ENCODE measurements around the gene TRMT61A.

Gene TRMT61A

DNA sequence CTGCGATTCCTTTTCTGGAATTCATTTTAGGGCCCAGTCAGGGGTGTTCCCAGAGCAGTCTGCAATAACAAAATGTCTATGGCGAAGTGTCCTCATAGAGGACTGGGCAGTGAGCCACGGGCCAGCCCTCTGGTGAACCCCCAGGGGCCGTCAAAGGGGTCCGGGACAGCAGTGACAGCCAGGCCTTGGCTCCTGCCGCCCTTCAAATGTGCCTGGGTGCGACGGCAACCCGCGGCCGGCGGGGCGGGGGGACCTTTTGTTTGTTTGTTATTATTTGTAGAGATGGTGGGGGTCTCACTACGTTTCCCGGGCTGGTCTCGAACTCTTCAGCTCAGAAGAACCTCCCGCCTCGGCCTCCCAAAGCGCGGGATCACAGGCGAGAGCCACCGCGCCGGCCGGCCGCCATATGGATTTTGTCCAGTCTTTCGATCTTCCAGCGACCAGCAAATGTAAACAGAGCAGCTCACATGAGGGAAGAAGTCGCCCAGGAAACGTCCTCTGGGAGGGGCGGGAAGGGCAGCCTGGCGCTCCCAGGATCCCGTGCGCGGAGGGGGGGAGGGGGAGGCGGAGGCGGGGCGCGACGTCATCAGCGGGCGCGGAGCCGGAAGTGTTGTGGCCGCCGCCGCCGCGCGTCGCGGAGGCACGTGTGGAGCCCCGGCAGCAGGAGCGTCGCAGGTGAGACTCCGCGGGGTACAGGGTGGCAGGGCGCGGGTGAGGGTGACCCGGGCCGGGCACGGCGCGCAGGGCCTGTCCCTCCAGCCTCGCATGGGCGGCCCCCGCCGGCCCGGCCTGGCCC, at the start of gene TRMT61A:
TRMT61A (plus strand) TSS at position 610 of the 796 bp plus-strand sequence. CDS start 783 bp downstream, outside the sequence.
- DNase-seq, result peak; percentile 90

DNA sequence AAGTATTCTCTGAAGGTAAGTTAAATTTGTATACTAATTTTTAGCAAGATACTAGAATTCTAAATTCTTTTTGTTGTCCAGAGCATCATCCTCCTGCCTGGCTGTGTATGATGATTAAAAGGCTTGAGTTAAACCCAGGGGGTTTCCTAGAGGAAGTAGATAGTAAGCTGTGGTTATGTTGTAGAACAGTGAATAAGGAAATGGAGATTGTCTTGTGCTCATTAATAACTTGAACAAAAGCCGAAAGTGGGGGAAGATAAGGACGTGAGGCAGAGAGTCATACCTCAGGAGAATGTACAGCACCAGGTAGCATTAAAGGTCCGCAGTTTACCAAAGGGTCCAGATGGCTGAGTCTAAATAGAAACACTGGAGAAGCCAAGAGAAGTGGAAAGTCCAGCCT, 48.4 kb upstream of the TRMT61A start:
- DNase-seq, result no peak

DNA sequence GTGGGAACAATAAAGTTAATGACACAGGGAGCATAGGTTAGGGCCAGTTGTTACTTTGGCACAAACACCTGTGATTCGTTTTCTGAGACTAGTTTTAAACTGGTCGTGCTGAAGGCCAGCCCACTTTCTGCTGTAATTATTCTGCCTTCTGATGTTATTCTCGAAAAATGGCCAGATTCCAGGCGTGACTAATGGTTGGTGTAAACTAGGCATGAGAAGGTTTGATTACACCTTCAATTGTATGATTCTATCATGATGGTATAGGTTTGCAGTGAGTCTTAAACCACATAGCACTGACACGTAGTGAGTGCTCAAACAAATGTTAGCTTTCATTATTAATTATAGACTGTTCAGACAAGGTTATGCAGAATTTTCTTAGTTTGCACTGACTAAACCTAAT, 45.4 kb upstream of the TRMT61A start:
- DNase-seq, result no peak

DNA sequence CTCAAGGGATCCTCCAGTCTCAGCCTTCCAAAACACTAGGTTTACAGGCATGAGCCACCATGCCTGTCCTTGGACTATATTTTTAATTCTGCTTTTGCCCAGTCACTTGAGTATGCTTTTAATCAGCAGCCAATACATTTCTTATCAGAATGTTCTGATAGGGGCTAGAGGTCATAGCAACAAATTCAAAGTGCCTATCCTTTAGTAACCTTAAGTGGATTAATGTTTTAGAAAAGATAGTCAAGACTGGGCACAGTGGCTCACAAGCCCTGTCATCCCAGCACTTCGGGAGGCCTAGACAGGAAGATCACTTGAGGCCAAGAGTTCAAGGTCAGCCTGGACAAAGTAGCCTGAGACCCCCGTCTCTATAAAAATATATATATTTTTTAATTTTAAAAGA, 43.5 kb upstream of the TRMT61A start:
- no peak for DNase-seq

DNA sequence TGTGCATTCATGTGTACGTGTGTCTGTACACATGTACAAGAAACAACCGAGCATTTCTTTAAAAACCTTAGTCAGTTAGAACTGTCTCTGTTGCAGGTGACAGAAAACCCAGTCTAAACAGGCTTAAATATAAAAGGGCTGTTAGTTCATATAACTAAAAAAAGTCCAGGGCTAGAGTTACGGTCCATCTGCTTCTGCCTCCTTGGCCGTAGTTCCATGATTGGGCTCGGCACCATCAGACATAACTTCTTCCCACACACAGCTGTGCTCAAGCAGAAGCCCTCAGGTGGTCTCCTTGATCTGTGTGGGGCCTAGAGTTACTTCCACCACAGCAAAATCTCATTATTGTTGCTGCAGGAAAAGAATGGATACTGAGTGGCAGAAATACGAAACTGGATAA, 40.9 kb upstream of the TRMT61A start:
- no peak for DNase-seq

DNA sequence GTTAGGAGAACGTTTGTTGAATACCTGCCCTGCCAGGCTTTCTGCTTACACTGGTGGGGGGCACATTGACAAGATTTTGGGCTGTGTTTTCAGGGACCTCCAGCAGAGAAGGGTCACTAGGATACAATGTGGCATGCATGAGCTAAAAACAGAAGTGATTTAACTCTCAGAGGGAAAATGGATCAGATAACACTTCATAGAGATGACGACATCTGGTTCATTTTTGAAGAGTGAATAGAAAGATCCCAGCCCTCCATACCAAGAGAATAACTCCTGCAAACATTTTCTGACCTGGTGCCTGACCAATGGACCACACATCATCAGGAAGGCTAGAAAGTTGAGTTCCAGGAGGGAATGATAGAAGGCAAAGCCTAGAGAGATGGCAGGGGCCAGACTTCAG, 40.0 kb upstream of the TRMT61A start:
- DNase-seq, result no peak

DNA sequence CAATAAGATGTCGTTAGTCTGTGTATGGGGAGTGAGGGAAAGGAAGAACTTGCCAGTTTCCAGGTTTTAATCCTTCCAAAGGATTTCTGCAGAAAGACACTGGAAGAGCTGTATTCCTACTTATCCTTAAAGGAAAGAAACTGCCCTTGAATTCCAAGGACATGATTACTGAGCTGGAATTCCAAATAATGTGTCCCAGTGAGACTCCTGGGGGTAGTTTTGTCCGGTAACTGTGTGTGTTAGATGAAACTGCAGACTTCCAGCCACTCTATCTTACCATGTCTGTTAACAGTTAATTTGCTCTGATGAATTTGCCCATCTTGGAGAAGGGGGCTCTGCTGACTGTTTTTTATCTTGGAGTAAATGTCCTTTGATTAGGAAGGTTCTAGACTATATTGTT, 39.4 kb upstream of the TRMT61A start:
- no peak for DNase-seq

DNA sequence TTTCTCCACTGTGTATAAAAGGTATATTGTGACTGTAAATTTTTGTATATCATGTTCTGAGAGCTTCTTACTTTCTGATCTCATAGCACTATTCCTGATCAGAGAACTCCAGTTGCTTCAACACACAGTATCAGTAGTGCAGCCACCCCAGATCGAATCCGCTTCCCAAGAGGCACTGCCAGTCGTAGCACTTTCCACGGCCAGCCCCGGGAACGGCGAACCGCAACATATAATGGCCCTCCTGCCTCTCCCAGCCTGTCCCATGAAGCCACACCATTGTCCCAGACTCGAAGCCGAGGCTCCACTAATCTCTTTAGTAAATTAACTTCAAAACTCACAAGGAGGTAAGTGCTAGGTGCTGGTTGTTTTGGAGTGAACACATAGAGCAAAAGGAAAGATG, 37.3 kb upstream of the TRMT61A start:
- no peak for DNase-seq

DNA sequence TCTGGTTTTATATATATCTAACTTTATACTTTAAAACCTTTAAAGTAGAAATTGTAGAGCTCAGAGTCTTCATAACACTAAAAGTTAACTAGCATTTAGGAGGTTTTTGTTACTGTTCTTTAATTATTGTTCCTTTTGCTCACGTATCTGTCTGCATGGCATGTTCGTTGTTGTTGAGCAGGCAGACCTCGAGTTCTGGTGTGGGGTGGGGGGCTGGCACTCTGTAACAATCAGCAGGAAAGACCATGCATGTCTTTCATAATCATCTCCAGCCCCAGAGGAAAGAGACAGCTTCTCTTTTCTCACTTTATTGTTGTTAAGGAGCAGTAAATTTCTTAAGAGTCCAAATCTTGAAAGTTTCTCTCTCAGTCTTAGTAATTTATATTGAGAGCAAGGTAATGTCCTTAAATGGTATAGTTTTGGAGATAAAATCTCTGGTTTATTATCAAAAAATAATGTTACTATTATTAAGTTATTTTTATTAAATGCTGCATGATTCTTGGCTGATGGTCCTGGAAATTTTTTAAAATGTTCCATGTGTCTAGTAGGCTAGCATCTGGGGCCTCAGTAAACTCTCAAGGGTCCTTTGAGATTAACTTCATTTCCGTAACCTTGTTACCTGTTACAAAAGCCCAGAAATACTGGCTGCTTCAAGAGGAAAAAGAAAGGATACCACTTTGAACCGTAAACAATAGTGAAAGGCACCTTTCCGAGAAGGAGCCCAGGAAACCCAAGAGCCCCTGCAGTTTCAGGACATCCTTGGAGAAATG, 36.7 kb upstream of the TRMT61A start:
- no peak for DNase-seq

DNA sequence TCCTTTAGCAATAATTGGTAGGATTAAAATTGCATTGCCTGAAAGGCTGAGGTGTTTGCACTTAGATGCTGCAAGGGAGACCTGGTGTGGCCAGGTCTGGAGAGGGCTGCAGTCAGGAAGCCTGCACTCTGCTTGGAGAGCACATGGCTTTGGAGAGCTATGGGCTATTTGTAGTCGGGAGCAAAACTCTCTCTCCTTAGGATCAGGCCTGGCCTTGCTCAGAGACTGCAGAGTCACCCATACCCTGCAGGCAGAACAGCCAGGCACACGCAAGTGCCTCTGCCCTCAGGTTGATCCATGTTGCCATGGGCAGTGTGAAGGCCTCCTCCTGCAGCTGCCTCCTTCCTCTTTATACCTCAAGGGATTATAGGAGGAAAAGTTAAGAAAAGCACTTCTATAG, 33.1 kb upstream of the TRMT61A start:
- DNase-seq, result no peak

DNA sequence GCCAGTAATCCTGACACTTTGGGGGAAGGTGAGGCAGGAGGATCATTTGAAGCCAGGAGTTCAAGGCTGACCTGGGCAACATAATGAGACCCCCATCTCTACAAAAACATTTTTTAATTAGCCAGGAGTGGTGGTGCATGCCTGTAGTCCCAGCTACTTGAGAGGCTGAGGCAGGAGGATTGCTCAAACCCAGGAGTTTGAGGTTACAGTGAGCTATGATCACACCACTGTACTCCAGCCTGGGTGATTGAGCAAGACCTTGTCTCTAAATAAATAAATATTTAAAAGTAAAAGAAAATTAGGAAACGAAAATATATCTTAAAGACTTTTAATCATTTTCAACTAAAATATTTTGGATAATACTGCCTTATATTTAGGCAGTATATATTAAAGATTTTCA, 32.2 kb upstream of the TRMT61A start:
- no peak for DNase-seq

DNA sequence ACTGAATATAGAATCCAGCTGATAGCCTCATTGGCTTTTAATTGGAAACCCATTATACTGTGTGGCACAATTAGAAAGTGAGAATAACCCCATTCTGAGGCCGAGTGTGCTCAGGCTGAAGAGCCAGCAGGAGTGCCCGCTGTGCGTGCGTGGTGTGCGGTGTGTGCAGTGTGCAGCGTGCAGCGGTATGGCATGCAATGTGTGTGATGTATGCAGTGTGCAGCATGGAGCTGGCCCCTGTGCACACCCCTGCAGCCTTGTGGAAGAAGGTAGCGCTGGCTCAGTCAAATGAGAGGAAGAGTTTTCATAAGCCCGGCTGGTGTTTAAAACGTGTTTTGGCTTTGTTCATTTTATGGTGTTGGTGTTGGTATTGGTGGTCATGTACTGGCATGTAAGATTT, 29.3 kb upstream of the TRMT61A start:
- DNase-seq, result no peak

DNA sequence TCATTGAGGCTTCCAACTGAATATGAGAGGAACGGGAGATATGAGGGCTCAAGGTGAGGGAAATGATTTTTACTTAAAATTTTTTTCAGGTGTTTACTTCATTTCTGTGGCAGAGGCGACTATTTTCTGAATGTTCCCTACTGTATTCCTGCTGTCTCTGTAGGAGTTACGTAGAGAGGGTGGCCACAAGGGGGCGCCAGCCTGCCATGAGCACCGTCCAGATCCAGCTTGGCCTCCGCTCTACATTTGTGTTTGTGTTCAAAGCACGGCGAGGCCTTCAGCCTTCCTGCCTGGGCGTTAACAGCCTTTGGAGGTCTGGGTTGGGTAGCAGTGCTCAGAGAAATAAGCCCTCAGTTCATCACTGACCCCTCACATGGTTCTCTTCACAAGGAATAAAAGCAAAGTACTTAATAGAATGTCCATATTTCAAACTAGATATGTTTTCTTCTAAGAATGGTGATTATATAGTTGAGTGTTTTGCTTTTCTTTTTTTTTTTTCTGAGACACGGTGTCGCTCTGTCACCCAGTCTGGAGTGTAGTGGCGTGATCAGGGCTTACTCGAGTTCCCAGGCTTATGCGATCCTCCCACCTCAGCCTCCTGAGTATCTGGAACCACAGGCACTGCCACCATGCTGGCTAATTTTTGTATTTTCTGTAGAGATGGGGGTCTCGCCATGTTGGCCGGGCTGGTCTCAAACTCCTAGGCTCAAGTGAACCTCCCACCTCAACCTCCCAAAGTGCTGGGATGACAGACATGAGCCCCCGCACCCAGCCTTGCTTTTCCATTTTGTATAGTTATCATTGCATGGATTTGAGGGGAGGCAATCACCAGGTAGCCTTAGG, 28.6 kb upstream of the TRMT61A start:
- peak; percentile 75 for DNase-seq

DNA sequence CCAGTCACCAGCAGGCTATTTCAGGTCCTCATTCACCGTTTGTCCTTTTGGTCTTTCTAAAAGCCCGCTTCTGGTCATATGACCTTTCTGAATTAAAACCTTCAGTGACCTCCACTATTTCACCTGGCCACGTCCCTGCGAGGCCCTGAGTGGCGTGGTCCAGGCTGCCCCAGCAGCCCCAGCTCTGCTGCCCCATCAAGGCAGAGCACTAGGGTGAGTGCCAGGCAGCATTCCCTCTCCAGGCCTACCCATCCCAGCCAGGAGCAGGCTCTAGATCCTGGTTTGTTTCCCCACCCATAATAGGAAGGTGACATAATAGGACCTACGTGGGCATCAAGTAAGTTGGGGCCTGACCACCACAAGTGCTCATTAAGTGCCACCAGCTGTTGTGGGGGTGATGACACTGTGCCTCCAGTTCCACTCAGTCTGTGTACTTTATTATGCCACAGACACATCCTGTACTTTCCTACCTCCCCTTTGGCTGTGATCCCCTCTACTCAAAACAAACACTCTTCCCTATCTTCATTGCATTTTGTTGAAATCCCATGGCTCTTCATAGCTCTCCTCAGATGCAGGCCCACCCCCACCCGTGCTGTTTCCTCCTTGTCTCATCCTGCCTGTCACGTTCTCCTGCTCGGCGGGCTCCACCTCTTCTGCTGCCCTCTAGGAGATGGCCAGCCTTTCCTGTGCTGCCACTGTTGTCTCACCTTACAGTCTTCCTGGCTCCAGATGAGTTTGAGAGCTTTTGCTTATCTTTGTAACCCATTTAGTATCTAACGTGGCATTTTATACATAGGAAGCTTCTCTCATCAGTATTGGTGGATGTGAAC, 27.7 kb upstream of the TRMT61A start:
- no peak for DNase-seq

DNA sequence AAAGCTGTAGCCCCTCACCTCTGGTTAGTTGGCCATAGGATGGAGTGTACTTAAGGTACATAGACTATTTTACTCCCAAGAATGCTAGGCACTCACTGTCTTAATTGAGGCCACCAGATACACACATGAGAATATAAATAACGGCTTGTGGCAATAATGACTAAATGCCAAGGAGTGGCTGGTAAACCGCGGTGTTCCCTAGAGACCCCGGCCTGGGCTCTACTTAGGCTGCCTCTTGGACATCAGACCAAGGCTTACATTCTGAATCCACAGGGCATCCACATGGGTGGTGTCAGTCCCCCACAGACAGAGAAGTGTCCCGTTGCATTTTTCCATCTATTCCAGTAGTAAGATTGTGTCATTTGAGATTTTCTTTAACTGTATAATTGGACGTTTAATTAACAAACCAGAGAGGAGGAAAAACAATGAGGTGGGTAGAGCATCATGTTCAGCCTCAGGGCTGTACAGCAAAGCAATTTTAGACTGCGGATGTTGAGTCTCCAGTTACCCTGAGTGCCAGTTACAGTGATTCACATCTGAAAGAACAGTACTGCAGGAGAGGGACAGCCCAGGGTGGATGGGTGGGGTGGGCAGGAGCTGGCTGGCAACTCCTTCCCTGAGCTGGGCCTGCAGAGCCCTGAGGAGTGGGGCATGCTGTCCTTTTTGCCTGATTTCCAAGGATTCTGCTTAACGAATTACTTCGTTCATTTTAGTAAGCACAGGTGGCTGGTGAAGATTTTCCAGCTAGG, 26.9 kb upstream of the TRMT61A start:
- DNase-seq, result no peak

DNA sequence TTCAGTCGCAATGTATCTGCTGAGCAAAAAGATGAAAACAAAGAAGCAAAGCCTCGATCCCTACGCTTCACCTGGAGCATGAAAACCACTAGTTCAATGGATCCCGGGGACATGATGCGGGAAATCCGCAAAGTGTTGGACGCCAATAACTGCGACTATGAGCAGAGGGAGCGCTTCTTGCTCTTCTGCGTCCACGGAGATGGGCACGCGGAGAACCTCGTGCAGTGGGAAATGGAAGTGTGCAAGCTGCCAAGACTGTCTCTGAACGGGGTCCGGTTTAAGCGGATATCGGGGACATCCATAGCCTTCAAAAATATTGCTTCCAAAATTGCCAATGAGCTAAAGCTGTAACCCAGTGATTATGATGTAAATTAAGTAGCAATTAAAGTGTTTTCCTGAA, 26.1 kb upstream of the TRMT61A start:
- DNase-seq, result no peak

DNA sequence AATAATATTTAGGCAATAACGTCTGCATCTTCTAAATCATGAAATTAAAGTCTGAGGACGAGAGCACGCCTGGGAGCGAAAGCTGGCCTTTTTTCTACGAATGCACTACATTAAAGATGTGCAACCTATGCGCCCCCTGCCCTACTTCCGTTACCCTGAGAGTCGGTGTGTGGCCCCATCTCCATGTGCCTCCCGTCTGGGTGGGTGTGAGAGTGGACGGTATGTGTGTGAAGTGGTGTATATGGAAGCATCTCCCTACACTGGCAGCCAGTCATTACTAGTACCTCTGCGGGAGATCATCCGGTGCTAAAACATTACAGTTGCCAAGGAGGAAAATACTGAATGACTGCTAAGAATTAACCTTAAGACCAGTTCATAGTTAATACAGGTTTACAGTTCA, 25.7 kb upstream of the TRMT61A start:
- DNase-seq, result no peak

DNA sequence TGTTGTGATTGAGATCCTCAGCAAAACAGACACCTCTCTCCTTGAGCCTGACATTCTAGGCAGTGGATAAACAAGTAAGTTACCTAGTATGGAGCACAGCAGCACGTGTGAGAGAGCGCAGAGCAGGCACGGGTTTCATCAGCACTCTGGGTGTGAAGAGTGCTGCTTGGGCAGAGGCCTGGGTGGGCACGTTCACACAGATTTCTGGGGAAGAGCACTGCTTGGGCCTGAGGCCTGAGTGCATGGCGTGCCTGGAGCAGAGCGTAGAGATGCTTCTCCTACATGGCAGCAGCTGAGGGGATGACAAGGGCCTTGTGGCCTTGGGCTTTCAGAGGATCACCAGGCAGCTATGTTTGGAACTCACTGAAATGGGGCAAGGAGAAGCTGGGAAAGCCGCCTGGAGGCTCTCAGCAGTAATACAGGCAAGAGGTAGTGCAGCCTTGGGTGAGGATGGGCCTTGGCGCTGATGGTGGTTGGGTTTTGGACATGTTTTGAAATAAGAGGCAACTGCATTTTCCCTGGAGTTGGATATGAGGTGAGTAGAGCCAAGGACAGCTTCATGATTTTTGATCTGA, 23.9 kb upstream of the TRMT61A start:
- DNase-seq, result no peak

DNA sequence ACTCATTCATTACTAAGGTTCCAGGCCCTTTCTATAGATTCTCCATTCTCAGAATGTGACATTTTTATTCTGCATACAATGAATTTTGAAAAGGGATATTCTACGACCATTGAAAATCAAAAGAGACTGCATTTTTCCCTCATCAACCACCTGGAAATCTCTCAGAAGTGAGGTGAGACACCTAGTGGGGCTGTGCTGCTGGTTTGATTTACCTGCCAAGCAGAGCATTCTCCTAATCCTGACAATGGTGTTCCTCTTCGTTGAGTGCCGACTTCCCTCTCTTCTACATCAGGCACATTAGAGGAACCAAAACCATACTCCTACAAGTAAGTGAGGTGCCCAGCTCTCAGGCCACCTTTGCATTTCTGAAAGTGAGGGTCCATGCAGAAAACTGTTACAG, 21.2 kb upstream of the TRMT61A start:
- no peak for DNase-seq

DNA sequence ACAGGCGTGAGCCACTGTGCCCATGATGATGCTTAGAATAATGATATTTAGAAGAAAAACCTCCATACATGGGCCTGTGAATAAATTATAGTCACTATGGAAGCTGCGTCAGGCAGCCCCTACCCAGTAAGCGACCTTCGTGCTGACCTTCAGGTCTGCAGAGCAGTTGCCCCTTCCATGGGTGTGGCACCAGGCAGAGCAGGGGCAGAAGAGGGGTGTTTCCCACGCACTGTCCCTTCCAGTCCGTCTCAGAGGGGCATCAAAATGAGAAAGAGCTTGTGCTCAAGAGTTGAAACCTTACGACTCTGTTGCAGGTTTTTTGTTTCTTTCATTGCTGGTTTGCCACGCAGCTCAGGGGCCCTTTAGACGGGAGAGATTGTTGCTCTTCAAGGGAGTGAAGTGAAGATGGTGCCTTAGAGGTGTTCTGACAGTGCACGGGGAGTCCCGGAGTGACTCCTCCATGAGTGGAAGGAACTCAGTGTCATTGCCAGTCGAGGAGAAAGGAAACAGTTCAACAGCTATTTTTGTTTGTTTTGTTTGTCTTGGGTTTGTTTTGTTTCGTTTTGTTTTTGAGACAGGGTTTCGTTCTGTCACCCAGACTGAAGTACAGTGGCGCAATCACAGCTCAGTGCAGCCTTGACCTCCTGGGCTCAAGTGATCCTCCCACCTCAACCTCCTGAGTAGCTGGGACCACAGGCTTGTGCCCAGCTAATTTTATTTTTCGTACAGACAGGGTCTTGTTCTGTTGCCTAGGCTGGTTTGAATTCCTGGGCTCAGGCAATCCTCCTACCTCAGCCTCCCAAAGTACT, 20.3 kb upstream of the TRMT61A start:
- DNase-seq, result no peak

Data from NCI-H510A (cell line).